ENCODE data around the gene GALNT9. TPM values are rescaled to one million over a fixed set of nuclear protein-coding genes. Genes with fewer than 3 reads are reported as not detected.

The GALNT9 gene
- total RNA-seq, 1 experiment from 2014 or later = not detected

DNA sequence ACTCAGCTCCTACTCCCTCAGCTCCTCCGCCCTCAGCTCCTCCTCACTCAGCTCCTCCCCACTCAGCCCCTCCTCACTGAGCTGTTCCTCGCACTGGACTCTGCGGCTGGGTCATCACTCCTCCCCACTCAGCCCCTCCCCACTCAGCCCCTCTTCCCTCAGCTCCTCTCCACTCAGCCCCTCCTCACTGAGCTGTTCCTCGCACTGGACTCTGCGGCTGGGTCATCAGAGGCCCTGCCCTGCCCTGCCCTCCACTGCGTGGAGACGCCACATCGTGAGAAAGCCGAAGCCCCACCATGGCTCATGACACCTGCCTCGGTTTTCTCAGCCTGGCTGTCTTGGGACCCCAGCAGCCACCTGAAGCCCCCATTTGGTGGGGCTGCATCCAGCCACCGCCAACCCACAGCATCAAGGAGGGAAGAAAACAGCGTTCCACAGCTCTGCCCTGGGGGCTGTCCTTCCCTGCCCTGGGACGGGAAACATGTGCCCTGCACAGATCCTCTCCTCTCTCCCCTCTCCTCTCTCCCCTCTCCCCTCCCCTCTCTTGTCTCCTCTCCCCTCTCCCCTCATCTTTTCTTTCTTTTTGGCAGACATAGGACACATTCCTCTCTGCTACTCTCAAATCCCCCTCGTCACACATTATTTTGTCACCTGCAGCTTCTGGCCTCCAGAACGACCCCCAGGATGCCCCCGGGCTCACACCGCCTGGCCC lies 167.4 kb downstream of the GALNT9 start:
- no peak for DNase-seq (ENCODE audit: low read depth, low spot score)
- in situ Hi-C loops (cut with HindIII; ENCODE audit: low pct_unique_long_range_greater_than_20kb, low sequenced_read_pairs) = no loop called here

GRCh38 chr12:132161036-132161781 lies 168.2 kb downstream of the GALNT9 start:
- peak; percentile 26 for DNase-seq (ENCODE audit: low read depth, low spot score)
- in situ Hi-C loops (cut with HindIII; ENCODE audit: low pct_unique_long_range_greater_than_20kb, low sequenced_read_pairs) = no loop called here

DNA sequence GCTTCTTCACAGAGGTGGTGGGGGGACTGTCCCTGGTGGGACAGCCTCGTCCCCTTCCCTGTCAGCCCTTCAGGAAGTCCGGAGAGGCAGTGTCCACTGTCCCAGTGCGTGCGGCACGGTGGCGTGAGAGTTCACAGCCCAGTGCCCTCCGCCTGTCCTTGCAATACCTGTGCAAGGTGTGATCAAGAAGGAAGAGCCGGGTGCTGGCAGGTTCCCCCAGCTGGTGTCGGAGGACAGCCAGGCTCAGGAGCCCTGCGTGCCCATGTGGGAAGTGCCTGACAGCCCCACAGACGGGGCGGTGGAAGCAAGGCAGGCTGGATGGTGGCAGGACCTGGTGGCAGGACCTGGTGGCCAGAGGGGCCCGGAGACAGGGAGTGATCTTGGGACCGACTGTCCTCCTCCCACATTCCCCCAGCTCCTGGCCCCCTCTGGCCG lies 168.8 kb downstream of the GALNT9 start:
- in situ Hi-C loops (cut with HindIII; ENCODE audit: low pct_unique_long_range_greater_than_20kb, low sequenced_read_pairs) = no loop called here
- no peak for DNase-seq (ENCODE audit: low read depth, low spot score)

- no peak for DNase-seq (ENCODE audit: low read depth, low spot score)
- in situ Hi-C loops (cut with HindIII; ENCODE audit: low pct_unique_long_range_greater_than_20kb, low sequenced_read_pairs) = no loop called here
Observed at GRCh38 chr12:132160016-132160415, 169.4 kb downstream of the GALNT9 start.

GRCh38 chr12:132159555-132160003 lies 169.8 kb downstream of the GALNT9 start:
- in situ Hi-C loops (cut with HindIII; ENCODE audit: low pct_unique_long_range_greater_than_20kb, low sequenced_read_pairs) = no loop called here
- DNase-seq (ENCODE audit: low read depth, low spot score) = no peak

DNA sequence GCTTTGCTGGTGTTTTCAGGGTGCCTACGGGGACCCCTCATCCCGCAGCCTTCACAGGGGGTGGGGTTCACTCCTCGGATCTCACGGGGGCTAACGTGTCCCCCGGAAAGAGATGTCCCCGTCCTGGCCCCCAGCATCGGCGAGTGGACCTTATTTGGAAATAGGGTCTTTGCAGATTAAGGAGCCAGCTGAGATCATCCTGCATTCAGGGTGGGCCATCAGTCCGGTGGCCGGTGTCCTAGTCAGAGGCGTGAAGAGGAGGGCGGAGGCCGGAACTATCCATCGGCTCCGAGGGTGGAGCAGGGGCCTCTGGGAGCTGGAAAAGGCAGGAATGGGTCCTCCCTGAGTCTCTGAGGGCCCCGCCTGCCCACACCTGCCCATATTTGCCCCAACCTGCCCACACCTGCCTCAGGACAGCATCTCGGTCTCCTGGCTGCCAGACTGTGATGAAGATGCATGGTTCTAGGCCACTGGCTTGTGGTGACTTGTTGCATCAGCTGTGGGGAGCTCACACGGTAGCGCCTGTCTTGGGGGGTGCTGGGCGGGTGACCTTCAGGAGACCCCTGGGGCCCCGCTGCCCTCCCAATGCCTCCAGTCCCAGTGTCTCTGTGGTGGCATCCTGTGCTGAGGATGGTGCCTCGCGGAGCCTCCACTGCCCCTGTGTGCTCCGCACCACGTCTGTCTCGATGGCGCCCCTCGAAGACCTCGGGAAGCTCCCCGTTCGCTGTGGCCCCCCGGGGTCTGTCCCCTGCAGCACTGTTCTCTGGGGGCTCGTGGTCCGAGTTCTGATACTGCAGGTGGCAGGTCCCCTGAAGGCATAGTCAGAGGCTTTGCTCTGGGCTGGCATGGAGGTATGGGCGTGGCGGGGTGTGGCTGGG lies 170.5 kb downstream of the GALNT9 start:
- DNase-seq (ENCODE audit: low read depth, low spot score) = no peak
- in situ Hi-C loops (cut with HindIII; ENCODE audit: low pct_unique_long_range_greater_than_20kb, low sequenced_read_pairs) = no loop called here

- in situ Hi-C loops (cut with HindIII; ENCODE audit: low pct_unique_long_range_greater_than_20kb, low sequenced_read_pairs) = no loop called here
- no peak for DNase-seq (ENCODE audit: low read depth, low spot score)
Observed at GRCh38 chr12:132157733-132158409, 171.5 kb downstream of the GALNT9 start.

DNA sequence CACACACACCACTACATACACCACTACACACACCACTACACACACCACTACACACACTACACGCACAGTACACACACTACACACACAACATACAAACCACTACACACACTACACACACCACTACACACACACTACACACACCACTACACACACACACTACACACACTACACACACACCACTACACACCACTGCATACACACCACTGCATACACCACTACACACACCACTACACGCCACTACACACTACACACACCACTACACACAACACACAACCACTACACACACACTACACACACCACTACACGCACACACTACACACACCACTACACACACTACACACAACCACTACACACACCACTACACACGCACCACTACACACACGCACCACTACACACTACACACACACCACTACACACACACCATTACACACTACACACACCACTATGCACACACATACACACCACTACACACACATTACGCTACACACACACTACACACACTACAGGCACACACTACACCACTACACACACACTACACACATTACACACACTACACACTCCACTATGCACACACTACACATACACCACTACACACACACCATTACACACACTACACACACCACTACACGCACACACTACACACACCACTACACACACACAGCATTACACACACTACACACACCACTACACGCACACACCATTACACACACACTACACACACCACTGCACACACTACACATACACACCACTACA lies 172.6 kb downstream of the GALNT9 start:
- in situ Hi-C loops (cut with HindIII; ENCODE audit: low pct_unique_long_range_greater_than_20kb, low sequenced_read_pairs) = no loop called here
- no peak for DNase-seq (ENCODE audit: low read depth, low spot score)

- in situ Hi-C loops (cut with HindIII; ENCODE audit: low pct_unique_long_range_greater_than_20kb, low sequenced_read_pairs) = no loop called here
Observed at GRCh38 chr12:132155771-132156572, 173.4 kb downstream of the GALNT9 start.

GRCh38 chr12:132154941-132155770 lies 174.2 kb downstream of the GALNT9 start:
- no peak for DNase-seq (ENCODE audit: low read depth, low spot score)
- in situ Hi-C loops (cut with HindIII; ENCODE audit: low pct_unique_long_range_greater_than_20kb, low sequenced_read_pairs) = no loop called here

More at GRCh38 chr12:132155771-132156572, 173.4 kb downstream of the GALNT9 start:
- no peak for DNase-seq (ENCODE audit: low read depth, low spot score)

DNA sequence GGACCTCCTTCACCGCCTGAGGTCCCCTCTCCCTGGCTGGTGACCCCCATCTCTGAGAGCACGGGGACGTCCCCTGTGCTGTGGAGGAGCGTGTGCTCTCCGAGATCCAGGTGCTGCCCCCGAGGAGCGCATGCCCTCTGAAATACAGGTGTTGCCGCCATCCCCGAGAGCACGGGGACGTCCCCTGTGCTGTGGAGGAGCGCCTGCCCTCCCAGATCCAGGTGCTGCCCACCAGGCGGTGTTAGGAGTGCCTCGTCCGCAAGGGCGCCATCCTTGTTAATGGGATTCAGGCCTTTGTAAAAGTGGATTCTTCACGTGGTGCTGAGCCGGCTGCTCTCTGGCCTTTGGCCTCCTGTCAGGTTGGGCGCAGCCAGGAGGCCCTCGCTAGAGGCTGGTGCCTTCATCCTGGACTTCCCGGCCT lies 175.0 kb downstream of the GALNT9 start:
- no peak for DNase-seq (ENCODE audit: low read depth, low spot score)
- in situ Hi-C loops (cut with HindIII; ENCODE audit: low pct_unique_long_range_greater_than_20kb, low sequenced_read_pairs) = no loop called here

- peak; percentile 77 for DNase-seq (ENCODE audit: low read depth, low spot score)
- in situ Hi-C loops (cut with HindIII; ENCODE audit: low pct_unique_long_range_greater_than_20kb, low sequenced_read_pairs) = no loop called here
Observed at GRCh38 chr12:132153501-132154340, 175.7 kb downstream of the GALNT9 start.

GRCh38 chr12:132152953-132153352 lies 176.4 kb downstream of the GALNT9 start:
- in situ Hi-C loops (cut with HindIII; ENCODE audit: low pct_unique_long_range_greater_than_20kb, low sequenced_read_pairs) = no loop called here
- no peak for DNase-seq (ENCODE audit: low read depth, low spot score)

DNA sequence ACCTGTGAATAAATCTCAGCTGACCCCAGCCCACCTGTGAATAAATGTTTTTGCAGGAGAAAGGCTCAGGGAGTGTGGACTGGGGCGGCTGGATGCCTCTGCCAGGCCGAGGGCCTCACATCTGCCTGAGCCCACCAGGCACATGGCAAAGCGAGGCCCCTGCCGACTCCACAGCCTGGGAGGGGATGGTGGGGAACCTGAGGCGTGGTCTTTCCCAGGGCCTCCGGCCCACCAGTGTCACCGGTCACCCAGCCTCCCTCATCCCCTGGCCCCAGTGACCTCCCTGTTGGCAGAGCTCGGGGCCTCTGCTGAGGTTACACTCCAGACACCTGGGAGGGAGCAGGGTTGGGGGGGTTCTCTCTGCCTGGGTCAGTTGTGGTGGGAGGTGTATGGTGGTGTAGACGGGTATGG lies 177.0 kb downstream of the GALNT9 start:
- DNase-seq (ENCODE audit: low read depth, low spot score) = no peak
- in situ Hi-C loops (cut with HindIII; ENCODE audit: low pct_unique_long_range_greater_than_20kb, low sequenced_read_pairs) = no loop called here

Measured in SK-MEL-5 (cell line).